HG03439 (cell line): ENCODE results near the gene KATNAL1.
"Not testable (repeated sequence)": the region's sequence is repeated elsewhere in the genome, so short reads cannot be mapped to it uniquely, and the experiment has no call there.

Experiments used
- ATAC-seq: cut with Tn5 transposase; IDR thresholded peaks from one replicate; pipeline ENCODE4 v1.9.1; 2021; ENCODE audit warnings: mild to moderate bottlenecking, moderate library complexity; ENCODE audit not compliant: unreplicated experiment

KATNAL1 gene

DNA sequence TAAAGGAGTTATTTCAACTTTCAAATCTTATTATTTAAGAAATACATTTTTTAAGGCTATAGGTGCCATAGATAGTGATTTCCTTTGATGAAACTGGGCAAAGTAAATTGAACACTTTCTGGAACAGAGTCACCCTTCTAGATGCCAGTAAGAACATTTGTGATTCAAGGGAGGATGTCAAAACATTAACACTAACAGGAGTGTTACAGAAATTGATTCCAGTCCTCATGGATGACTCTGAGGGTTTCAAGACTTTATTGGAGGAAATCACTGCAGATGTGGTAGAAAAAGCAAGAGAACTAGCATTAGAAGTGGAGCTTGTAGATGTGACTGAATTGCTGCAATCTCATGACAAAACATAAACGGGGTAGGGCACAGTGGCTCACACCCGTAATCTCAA is 12.2 kb downstream of the KATNAL1 start:
- ATAC-seq, result no peak

DNA sequence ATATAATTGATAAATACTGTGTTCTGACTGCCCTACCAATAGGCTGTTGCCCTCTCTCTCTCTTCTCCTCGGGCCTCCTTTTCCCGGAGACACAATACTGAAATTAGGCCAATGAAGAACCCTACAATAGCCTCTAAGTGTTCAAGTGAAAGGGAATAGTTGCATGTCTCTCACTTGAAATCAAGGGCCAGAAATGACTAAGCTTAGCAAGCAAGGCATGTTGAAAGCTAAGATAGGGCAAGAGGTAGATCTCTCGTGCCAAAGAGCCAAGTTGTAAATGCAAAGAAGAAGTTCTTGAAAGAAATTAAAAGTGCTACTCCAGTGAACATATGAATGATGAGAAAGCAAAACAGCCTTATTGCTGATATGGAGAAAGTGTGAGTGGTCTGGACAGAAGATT is 13.3 kb downstream of the KATNAL1 start:
- no peak for ATAC-seq

- no peak for ATAC-seq
Observed at GRCh38 chr13:30292325-30292724, 15.0 kb downstream of the KATNAL1 start.

- no peak for ATAC-seq
Observed at GRCh38 chr13:30290812-30291436, 16.4 kb downstream of the KATNAL1 start.

DNA sequence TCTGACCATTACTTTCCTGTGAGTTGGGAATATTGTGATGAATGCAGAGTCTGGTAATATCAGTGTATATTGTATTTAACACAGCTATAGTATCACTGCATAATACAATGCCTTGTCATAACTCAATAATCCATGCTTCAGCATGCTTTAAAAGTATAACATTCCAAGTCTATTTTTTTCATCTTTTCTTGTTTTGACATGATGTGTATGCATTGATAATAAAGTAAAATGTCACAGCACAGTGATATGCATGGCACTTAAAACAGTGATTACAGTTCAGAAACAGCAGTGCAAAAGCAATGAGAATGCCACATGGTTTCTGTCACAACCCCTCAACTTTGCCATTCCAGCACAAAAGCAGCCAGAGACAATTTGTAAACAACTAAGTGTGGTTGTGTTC is 17.8 kb downstream of the KATNAL1 start:
- ATAC-seq, result no peak

DNA sequence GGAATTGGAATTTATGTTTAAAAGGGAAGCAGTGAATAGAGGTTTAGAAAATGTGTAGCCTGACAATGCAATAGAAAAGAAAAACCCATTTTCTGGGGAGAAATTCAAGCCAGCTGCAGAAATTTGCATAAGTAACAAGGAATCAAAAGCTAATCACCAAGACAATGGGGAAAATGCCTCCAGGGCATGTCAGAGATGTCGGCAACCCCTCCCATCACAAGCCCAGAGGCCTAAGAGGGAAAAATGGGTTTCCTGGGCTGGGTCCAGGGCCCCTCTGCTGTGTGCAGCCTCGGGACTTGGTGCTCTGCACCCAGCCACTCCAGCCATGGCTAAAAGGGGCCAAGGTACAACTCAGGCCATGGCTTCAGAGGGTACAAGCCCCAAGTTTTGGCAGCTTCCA is 21.3 kb downstream of the KATNAL1 start:
- not testable (repeated sequence) for ATAC-seq

DNA sequence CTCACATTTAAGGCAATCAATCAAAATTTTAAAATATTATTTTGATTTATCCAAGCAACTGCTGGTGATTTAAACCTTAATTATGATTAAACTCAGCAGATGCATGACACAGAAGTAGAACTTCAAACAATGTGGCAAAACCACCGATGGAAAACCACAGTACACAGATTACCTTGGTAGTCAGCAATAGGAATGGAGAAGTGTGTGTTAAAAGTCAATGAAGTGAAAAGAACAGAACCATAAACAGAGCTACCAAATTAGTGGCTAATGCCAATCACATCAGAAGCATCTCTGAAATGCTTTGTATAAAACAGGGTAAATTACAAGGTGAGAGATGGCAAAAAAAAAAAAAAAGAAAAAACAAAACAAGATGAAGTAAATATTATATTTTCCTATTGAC is 31.2 kb downstream of the KATNAL1 start:
- no peak for ATAC-seq

GRCh38 chr13:30274083-30274482 is 33.3 kb downstream of the KATNAL1 start:
- ATAC-seq, result no peak

- not testable (repeated sequence) for ATAC-seq
Observed at GRCh38 chr13:30270035-30270434, 37.3 kb downstream of the KATNAL1 start.

DNA sequence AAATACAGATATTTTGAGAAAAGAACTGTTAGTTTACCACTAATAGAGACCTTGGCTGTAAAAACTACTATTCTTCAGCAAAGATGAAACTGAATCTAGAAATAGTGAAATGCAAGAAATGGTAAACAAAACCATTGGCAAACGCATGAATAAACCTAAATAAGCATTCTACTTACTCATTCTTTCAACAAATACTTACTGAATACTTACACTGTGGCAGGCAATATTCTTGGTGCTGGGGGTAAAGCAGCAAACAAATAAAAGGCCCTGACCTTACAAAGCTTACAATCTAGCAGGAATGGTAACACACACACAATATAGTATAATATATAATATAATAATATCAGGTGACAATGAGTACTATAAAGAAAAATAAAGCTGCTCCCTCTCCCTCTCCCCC is 38.7 kb downstream of the KATNAL1 start:
- ATAC-seq, result no peak

GRCh38 chr13:30266756-30267155 is 40.6 kb downstream of the KATNAL1 start:
- ATAC-seq, result no peak

GRCh38 chr13:30259149-30259733 is 48.1 kb downstream of the KATNAL1 start:
- ATAC-seq, result not testable (repeated sequence)

DNA sequence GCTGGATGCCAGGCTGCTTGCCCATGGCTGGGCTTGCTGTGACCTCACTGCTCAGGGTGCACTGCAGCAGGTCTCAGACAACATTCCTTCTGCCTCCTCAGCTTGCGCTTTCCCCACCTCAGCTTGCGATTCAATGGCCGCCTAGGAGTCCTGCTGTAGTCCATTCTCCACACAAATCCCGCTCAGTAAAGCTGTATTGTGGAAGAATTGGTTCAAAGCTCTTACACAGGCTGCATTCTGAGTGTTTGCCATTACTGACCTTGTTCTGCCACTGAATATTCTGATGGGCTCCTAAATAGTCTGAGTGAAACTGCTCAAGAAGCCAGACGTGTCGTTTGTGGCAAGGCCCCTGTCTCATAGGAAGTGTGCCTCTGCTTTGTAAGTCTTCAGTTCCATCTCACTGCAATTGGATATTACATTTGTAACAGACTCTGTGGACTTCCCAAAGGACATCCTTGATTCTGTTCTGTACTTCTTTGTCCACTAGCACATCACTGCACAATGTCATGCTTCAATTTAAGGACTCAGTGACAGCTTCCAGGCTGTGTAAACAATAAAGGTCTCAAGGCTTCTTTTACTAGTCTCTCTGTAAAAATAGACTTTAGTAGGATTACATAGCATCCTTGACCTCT is 49.8 kb downstream of the KATNAL1 start:
- ATAC-seq, result no peak

DNA sequence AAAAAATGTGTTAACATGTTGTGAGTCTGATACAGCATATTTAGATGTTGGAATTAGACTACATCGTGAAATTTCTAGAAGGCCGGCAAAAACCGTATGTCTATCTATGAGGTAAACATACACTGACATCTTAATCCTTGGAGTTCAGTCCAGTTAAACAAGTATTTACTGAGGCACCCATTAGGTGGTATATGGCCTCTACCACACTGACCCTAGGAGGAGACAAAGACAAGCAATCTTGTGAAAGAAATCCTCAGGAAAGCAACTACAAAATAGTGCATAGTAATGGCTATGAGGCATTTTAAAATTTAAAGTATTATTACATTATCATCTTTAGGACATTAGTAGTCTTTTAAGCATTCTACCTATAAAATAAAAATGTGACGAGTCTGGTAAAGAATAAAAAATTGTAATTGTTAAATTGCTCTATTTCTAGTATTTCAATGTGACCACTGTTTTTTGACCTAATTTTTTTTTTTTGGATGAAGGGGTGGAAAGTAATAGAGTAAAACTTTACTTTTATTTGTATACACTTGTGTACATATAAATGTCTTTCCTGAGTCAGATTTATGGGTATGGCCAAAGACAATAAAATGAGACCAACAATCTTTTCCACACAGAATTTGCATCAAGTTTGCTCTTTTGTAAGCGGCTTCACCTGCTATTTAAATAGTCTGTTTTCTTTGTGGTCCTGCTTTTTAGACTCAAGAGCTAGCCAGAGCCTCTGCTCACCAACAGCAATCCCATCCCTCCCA is 50.5 kb downstream of the KATNAL1 start:
- no peak for ATAC-seq

DNA sequence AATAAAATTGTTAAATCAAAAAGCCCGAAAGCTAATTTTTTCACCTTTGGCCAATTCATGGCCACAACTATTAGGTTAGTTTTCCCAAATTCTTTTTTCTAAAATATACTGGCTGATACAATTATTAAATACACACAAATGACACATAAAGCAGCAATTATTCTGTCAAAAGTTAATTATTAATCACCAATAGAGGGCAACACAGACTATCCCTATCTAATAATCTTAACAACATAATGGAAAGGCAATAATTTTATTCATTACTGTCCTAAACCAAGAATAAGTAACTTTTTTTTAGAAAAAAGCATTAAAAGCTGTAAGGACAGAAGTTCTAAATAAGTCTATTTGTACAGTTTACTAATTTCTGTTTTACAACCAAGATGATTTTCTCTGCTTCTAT is 51.7 kb downstream of the KATNAL1 start:
- no peak for ATAC-seq

GRCh38 chr13:30253830-30254229 is 53.5 kb downstream of the KATNAL1 start:
- ATAC-seq, result no peak

DNA sequence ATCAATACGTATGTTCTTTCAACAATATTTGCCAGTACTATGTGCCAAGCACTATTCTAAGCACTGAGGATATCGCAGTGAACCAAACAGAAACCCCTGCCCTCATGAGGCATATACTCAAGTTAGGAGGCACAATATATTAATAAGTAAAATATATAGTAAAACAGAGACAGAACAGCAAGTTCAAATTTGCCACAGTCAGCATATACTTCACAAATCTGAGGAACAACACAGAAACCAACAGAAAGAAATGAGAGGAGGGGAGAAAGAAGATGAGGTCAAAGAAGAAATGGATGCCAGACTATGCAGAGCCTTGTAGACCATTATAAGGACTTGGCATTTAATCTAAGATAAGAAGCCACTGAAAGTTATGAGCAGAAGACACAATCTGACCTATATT is 59.9 kb downstream of the KATNAL1 start:
- ATAC-seq, result no peak

- ATAC-seq, result no peak
Observed at GRCh38 chr13:30241532-30241931, 65.8 kb downstream of the KATNAL1 start.

DNA sequence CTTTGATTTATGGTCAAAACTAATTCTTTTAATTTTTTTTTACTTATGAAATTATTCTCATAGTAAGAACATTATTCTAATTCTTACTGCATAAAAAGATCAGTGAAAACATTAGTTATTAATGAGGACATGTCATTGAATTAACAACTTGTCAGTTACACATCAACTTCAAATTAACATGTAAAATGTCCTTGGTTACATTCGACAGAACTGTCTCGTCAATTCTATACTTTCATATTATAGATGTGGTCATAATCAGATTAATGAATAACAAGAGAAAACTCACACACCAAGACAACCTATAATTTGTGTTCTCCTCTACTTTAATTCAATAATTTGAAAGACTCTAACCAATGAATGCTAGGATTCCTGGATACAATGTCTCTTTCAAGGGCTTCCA is 66.7 kb downstream of the KATNAL1 start:
- no peak for ATAC-seq

DNA sequence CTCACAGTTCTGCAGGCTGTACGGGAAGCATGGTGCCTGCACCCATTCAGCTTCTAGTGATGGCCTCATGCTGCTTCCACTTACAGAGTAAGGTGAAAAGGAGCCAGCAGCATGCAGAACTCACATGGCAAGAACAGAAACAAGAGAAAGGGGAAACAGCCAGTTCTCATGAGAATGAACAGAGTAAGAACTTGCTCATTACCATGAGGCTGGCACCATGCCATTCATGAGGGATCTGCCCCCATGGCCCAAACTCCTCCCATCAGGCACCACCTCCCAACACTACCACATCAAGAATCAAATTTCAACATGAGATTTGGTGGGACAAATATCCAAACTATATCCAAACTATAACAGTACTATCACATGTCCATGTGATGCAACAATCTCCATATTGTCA is 72.1 kb downstream of the KATNAL1 start:
- no peak for ATAC-seq

DNA sequence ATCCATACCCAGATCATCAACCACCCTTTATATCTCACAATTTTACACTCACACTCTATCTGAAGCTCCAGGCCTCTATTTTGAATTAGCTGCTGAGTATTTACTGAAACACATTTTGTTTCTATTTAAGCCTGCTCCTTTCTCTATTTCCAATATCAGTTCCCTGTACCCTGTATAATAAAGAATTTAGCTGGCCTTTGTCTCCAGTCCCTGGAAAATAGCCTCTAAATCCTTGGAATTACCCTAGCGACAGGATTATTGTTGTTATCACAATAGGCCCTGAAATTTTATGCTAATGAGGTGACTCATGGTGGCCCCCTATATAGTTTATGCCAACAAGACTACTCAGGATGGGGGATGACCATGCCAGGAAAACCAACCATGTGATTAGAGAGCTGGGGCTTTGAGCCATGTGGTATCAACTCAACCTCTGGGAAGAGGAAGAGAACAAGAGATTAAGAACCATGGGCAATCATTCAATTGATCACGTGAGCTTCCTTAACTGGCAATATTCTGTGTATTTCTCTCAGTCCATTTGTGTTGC is 72.7 kb downstream of the KATNAL1 start:
- no peak for ATAC-seq

DNA sequence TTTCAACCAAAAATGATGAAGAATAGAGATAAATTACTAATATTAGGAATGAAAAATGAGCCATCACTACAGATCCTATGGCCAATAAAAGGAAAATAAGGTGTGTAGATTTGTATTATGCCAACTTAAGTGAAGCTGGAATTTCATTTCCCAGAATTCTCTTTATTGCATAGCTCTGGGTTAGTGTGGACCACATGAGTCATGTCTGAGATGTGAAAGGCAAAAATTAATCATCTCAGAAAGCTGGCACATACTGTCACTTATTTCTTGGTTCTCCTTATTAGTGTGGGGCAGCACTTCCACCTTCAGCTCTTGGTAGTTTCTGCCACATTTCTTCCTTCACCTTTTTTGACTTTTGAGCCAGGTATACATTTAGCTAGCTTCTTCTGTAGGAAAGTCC is 82.6 kb downstream of the KATNAL1 start:
- ATAC-seq, result no peak
